ENCODE results near the gene IL17RB.

- TF ChIP-seq TAF1 (IDR thresholded peaks at IDR 0.05; ENCODE audit: low read depth, low read length) (no peak), EGR1 (IDR thresholded peaks at IDR 0.05; ENCODE audit: borderline replicate concordance, low read depth, low read length) (no peak), USF2 (IDR thresholded peaks at IDR 0.05; ENCODE audit: low read length) (no peak), TBP (IDR thresholded peaks at IDR 0.05; ENCODE audit: low read depth, low read length) (no peak)
- TF ChIP-seq, protein P1, sequence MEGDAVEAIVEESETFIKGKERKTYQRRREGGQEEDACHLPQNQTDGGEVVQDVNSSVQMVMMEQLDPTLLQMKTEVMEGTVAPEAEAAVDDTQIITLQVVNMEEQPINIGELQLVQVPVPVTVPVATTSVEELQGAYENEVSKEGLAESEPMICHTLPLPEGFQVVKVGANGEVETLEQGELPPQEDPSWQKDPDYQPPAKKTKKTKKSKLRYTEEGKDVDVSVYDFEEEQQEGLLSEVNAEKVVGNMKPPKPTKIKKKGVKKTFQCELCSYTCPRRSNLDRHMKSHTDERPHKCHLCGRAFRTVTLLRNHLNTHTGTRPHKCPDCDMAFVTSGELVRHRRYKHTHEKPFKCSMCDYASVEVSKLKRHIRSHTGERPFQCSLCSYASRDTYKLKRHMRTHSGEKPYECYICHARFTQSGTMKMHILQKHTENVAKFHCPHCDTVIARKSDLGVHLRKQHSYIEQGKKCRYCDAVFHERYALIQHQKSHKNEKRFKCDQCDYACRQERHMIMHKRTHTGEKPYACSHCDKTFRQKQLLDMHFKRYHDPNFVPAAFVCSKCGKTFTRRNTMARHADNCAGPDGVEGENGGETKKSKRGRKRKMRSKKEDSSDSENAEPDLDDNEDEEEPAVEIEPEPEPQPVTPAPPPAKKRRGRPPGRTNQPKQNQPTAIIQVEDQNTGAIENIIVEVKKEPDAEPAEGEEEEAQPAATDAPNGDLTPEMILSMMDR (IDR thresholded peaks at IDR 0.05; ENCODE audit: control extremely low read depth in 1 of 3, insufficient read depth in 1 of 3, low read depth in 1 of 3, low read length in 3 of 3) = peak in 2 of 3 experiments; percentile 25 to 52; a peak in 3 of 4 replicates
These were observed 33.9 kb upstream of the IL17RB start for GRCh38 chr3:53812434-53812833.
